K562 (cell line): Measurements from ENCODE around the gene SLAMF8. TPM values are rescaled to one million over a fixed set of nuclear protein-coding genes. Genes with fewer than 3 reads are reported as not detected.

Experiments used
- CCNT2 ChIP-seq: IDR thresholded peaks from 2 replicates; pipeline ENCODE4 v1.6.1; 2011; ENCODE audit warnings: borderline replicate concordance, low read depth, mild to moderate bottlenecking, moderate library complexity, mixed read lengths, low read length; ENCODE audit not compliant: insufficient read length; ENCODE audit errors: extremely low read depth
- CHD7 ChIP-seq: fragments of 200-600 bp; sonication (generic); IDR thresholded peaks from one replicate; pipeline ENCODE4 v1.6.1; 2012; ENCODE audit warnings: mild to moderate bottlenecking, low read depth, low read length, inconsistent platforms
- CREB3L1 ChIP-seq: fragments of 450-650 bp; IDR thresholded peaks from 2 replicates; pipeline ENCODE4 v1.6.1; 2014; ENCODE audit warnings: low read depth, mild to moderate bottlenecking, moderate library complexity, borderline replicate concordance
- E2F3 ChIP-seq: fragments of 250-450 bp; sonication (Bioruptor Pico); IDR thresholded peaks from 2 replicates; pipeline ENCODE4 v1.4.0; 2020; ENCODE audit warnings: mild to moderate bottlenecking
- SMARCA4 ChIP-seq: fragments of 450-650 bp; IDR thresholded peaks from 2 replicates; pipeline ENCODE4 v1.6.1; 2016
- SP1 ChIP-seq: sonication (generic); formaldehyde crosslinking; IDR thresholded peaks from 2 replicates; pipeline ENCODE4 v1.8.1; 2022; ENCODE audit warnings: mild to moderate bottlenecking, missing genetic modification reagents
- ZNF165 ChIP-seq: fragments of 250-450 bp; sonication (Bioruptor Pico); IDR thresholded peaks from 2 replicates; pipeline ENCODE4 v1.4.0; 2020; ENCODE audit warnings: borderline replicate concordance
- ZNF740 ChIP-seq, 3 experiments: fragments of 200-800 bp in 1 of 3; sonication (Bioruptor generic) in 1 of 3; sonication (generic) in 1 of 3; formaldehyde crosslinking in 1 of 3; IDR thresholded peaks; 2 replicates each; pipeline versions ENCODE4 v1.6.1 to v1.8.0; 2016 to 2022; ENCODE audit warnings: mild to moderate bottlenecking in 2 of 3, missing compliant biosample characterization in 2 of 3, missing genetic modification characterization in 2 of 3, missing genetic modification reagents in 1 of 3
- polyA plus RNA-seq, 8 experiments: library from polyadenylated mRNA; depleted of rRNA in 4 of 8; stranded (reverse) in 5 of 8; unstranded in 3 of 8; fragments of >200 nt; fragmentation: Nextera tagmentation in 2 of 8; fragmentation: Illumina TruSeq in 1 of 8; extraction: Ambion mirVana in 2 of 8; extraction: Trizol in 1 of 8; gene quantifications; 2 replicates each; pipeline versions ENCODE4 v1.2.1 to v1.2.3, GENCODE V29; 2011 to 2014; ENCODE audit warnings: inconsistent platforms in 1 of 8, missing spikeins in 1 of 8
- total RNA-seq, 7 experiments: library from RNA; depleted of rRNA in 6 of 7; stranded (reverse); fragments of >200 nt in 6 of 7; fragmentation: Illumina TruSeq in 2 of 7; extraction: Trizol in 2 of 7; gene quantifications; 2 replicates each; pipeline versions ENCODE4 v1.2.1 to v1.2.3, GENCODE V29; 2011 to 2021; ENCODE audit warnings: low replicate concordance in 1 of 7

SLAMF8 gene
- total and polyA plus RNA-seq, 9 of the 15 experiments (the other 6 are each of a cell fraction or from before 2014, with no cell fraction given) = not detected

GRCh38 chr1:159780583-159781582, 45.8 kb upstream of the SLAMF8 start, which contains the start of gene DUSP23 (continued):
- no peak for TF ChIP-seq CHD7
- TF ChIP-seq ZNF740 (CRISPR knock-in tag; IDR thresholded peaks at IDR 0.05) = no peak
- TF ChIP-seq ZNF740 (tag; IDR thresholded peaks at IDR 0.05) = no peak
- no peak for TF ChIP-seq SMARCA4
- peak; percentile 97 for TF ChIP-seq SP1 (CRISPR knock-in tag)
- peak; percentile 47 for TF ChIP-seq E2F3 (CRISPR knock-in tag)
- no peak for TF ChIP-seq CCNT2
- peak; percentile 82 for TF ChIP-seq CREB3L1
- TF ChIP-seq ZNF165 = no peak
